IMR-90 (cell line): Measurements from ENCODE around the gene TGOLN2. TPM values are rescaled to one million over a fixed set of nuclear protein-coding genes. Genes with fewer than 3 reads are reported as not detected.

Experiments
- ATAC-seq: fragments of 200-7000 bp; cut with Tn5 transposase; 2 replicates; pipeline ENCODE4 v1.9.1; 2020; ENCODE audit warnings: low read depth, mild to moderate bottlenecking, moderate library complexity
- BruUV-seq: library from RNA; stranded (reverse); fragments of 400-500 nt; replicated peaks from 2 replicates; lab custom pipeline; 2021; lab: Mats Ljungman, UMichigan
- CTCF ChIA-PET: fragments of 300-600 bp; formaldehyde crosslinking; extraction: SDS; loops from one replicate; lab custom pipeline; 2021; ENCODE audit warnings: antibody characterized with exemption; lab: Yijun Ruan, JAX
- POLR2A ChIA-PET: fragments of 300-600 bp; sonication (Branson Sonifier 250); formaldehyde crosslinking; loops from one replicate; lab custom pipeline; 2022; ENCODE audit warnings: antibody characterized with exemption; ENCODE audit not compliant: unreplicated experiment; lab: Charles Lee
- DNase-seq: peaks from one replicate; pipeline ENCODE4 v3.0.0; 2013
- H2AFZ ChIP-seq: replicated peaks from 2 replicates; pipeline ENCODE3; 2013; ENCODE audit warnings: low read length, mild to moderate bottlenecking; ENCODE audit not compliant: poor library complexity
- H2AK5ac ChIP-seq: 2 replicates; pipeline ENCODE4 v1.6.1; 2013; ENCODE audit warnings: low read depth, low read length, inconsistent platforms
- H2AK9ac ChIP-seq: replicated peaks from 2 replicates; pipeline ENCODE3; 2013; ENCODE audit warnings: mild to moderate bottlenecking, low read depth, low read length, moderate library complexity; ENCODE audit not compliant: poor library complexity
- H2BK120ac ChIP-seq: 2 replicates; pipeline ENCODE4 v1.6.1; 2013; ENCODE audit warnings: low read depth, low read length, inconsistent platforms
- H2BK15ac ChIP-seq: 3 replicates; pipeline ENCODE4 v1.6.1; 2013; ENCODE audit warnings: low read depth, low read length, inconsistent platforms
- H2BK20ac ChIP-seq: 2 replicates; pipeline ENCODE4 v1.6.1; 2013; ENCODE audit warnings: low read depth, mild to moderate bottlenecking, inconsistent platforms, low read length, moderate library complexity
- H2BK5ac ChIP-seq: 2 replicates; pipeline ENCODE4 v1.6.1; 2013; ENCODE audit warnings: mild to moderate bottlenecking, low read depth, low read length, inconsistent platforms; ENCODE audit not compliant: poor library complexity, severe bottlenecking
- H3K14ac ChIP-seq: replicated peaks from 2 replicates; pipeline ENCODE4 v1.6.1; 2013; ENCODE audit warnings: low read depth, low read length, inconsistent platforms
- H3K18ac ChIP-seq: 2 replicates; pipeline ENCODE4 v1.6.1; 2013; ENCODE audit warnings: low read depth, low read length, control low read depth
- H3K23ac ChIP-seq: 2 replicates; pipeline ENCODE4 v1.6.1; 2013; ENCODE audit warnings: low read depth, low read length, inconsistent platforms
- H3K27ac ChIP-seq: 2 replicates; pipeline ENCODE4 v1.5.1; 2013; ENCODE audit warnings: mild to moderate bottlenecking, control low read depth, low read length; ENCODE audit not compliant: insufficient read depth
- H3K27me3 ChIP-seq: 2 replicates; pipeline ENCODE4 v1.6.1; 2013; ENCODE audit warnings: low read length; ENCODE audit not compliant: control insufficient read depth, insufficient read depth
- H3K36me3 ChIP-seq: 2 replicates; pipeline ENCODE4 v1.6.1; 2013; ENCODE audit warnings: low read length, mixed read lengths; ENCODE audit not compliant: control insufficient read depth, insufficient read depth
- H3K4ac ChIP-seq: 2 replicates; pipeline ENCODE4 v1.6.1; 2013; ENCODE audit warnings: low read depth, low read length, inconsistent platforms
- H3K4me1 ChIP-seq: 2 replicates; pipeline ENCODE4 v1.6.1; 2013; ENCODE audit warnings: low read length, mixed read lengths; ENCODE audit not compliant: control insufficient read depth, insufficient read depth
- H3K4me2 ChIP-seq: 2 replicates; pipeline ENCODE4 v1.6.1; 2013; ENCODE audit warnings: low read depth, mild to moderate bottlenecking, control low read depth, low read length, moderate library complexity
- H3K4me3 ChIP-seq: 2 replicates; pipeline ENCODE4 v1.5.1; 2013; ENCODE audit warnings: low read depth, mild to moderate bottlenecking, control low read depth, low read length, moderate library complexity; ENCODE audit not compliant: insufficient read depth
- H3K56ac ChIP-seq: 2 replicates; pipeline ENCODE4 v1.6.1; 2013; ENCODE audit warnings: low read length, inconsistent platforms; ENCODE audit not compliant: insufficient read depth; ENCODE audit errors: extremely low read depth
- H3K79me1 ChIP-seq, 2 experiments: 2 replicates each; pipeline ENCODE4 v1.6.1; 2013; ENCODE audit warnings: low read length in 2 of 2, inconsistent platforms in 1 of 2, low read depth in 1 of 2
- H3K9ac ChIP-seq: 2 replicates; pipeline ENCODE4 v1.6.1; 2013; ENCODE audit warnings: low read depth, low read length, control low read depth
- H3K9me1 ChIP-seq: 2 replicates; pipeline ENCODE4 v1.6.1; 2013; ENCODE audit warnings: low read length, inconsistent platforms; ENCODE audit not compliant: insufficient read depth
- H3K9me3 ChIP-seq: 2 replicates; pipeline ENCODE4 v1.6.1; 2013; ENCODE audit warnings: low read length; ENCODE audit not compliant: control insufficient read depth, insufficient read depth
- H4K20me1 ChIP-seq: 2 replicates; pipeline ENCODE4 v1.6.1; 2013; ENCODE audit warnings: low read length, inconsistent platforms; ENCODE audit not compliant: insufficient read depth
- H4K5ac ChIP-seq: 2 replicates; pipeline ENCODE4 v1.6.1; 2013; ENCODE audit warnings: mild to moderate bottlenecking, low read depth, low read length, control low read depth
- H4K8ac ChIP-seq, 2 experiments: 2 replicates each; pipeline ENCODE4 v1.6.1; 2013; ENCODE audit warnings: low read depth in 2 of 2, low read length in 2 of 2, control low read depth in 1 of 2, inconsistent platforms in 1 of 2
- H4K91ac ChIP-seq: 2 replicates; pipeline ENCODE4 v1.6.1; 2013; ENCODE audit warnings: low read depth, low read length, inconsistent platforms; ENCODE audit not compliant: insufficient read depth
- BHLHE40 ChIP-seq: fragments of 150-350 bp; IDR thresholded peaks from 2 replicates; pipeline ENCODE4 v1.6.1; 2016; ENCODE audit warnings: mild to moderate bottlenecking, low read depth, low read length
- CEBPB ChIP-seq: IDR thresholded peaks from 2 replicates; pipeline ENCODE4 v1.6.1; 2012; ENCODE audit warnings: low read depth, low read length, improper control_type of control experiment
- CHD1 ChIP-seq: IDR thresholded peaks from 2 replicates; pipeline ENCODE4 v1.6.1; 2012; ENCODE audit warnings: low read depth, low read length, improper control_type of control experiment
- ELK1 ChIP-seq: fragments of 150-350 bp; IDR thresholded peaks from 2 replicates; pipeline ENCODE4 v1.6.1; 2016; ENCODE audit warnings: low read depth, mild to moderate bottlenecking, low read length, moderate library complexity, borderline replicate concordance
- FOS ChIP-seq: fragments of 150-350 bp; IDR thresholded peaks from 2 replicates; pipeline ENCODE4 v1.6.1; 2016; ENCODE audit warnings: low read depth, low read length
- MAFK ChIP-seq: IDR thresholded peaks from 2 replicates; pipeline ENCODE4 v1.6.1; 2012; ENCODE audit warnings: low read depth, low read length, improper control_type of control experiment
- MAZ ChIP-seq: IDR thresholded peaks from 2 replicates; pipeline ENCODE4 v1.6.1; 2012; ENCODE audit warnings: low read depth, mild to moderate bottlenecking, low read length, improper control_type of control experiment, moderate library complexity, borderline replicate concordance
- MXI1 ChIP-seq: IDR thresholded peaks from 2 replicates; pipeline ENCODE4 v1.6.1; 2012; ENCODE audit warnings: low read depth, mild to moderate bottlenecking, low read length, moderate library complexity, borderline replicate concordance
- NFE2L2 ChIP-seq: fragments of 150-350 bp; IDR thresholded peaks from 2 replicates; pipeline ENCODE4 v1.6.1; 2016; ENCODE audit warnings: low read depth, mild to moderate bottlenecking, low read length
- RAD21 ChIP-seq: IDR thresholded peaks from 2 replicates; pipeline ENCODE4 v1.6.1; 2012; ENCODE audit warnings: low read length, improper control_type of control experiment
- RCOR1 ChIP-seq: IDR thresholded peaks from 2 replicates; pipeline ENCODE4 v1.6.1; 2012; ENCODE audit warnings: mild to moderate bottlenecking, low read length, improper control_type of control experiment; ENCODE audit not compliant: insufficient replicate concordance
- RFX5 ChIP-seq: IDR thresholded peaks from 2 replicates; pipeline ENCODE4 v1.8.0; 2012; ENCODE audit warnings: low read depth, mild to moderate bottlenecking, low read length, moderate library complexity
- SMC3 ChIP-seq: fragments of 150-350 bp; IDR thresholded peaks from 2 replicates; pipeline ENCODE4 v1.6.1; 2016; ENCODE audit warnings: low read depth, mild to moderate bottlenecking, antibody characterized with exemption, low read length, moderate library complexity
- USF2 ChIP-seq: fragments of 150-350 bp; IDR thresholded peaks from 2 replicates; pipeline ENCODE4 v1.6.1; 2017; ENCODE audit warnings: mild to moderate bottlenecking, antibody characterized with exemption, low read length, low read depth
- WGBS, 2 experiments: methylation state at CpG; one replicate each; pipeline versions ENCODE4 v1.1.5 to v1.1.7; 2013; ENCODE audit warnings: missing lambda C conversion rate in 2 of 2; ENCODE audit not compliant: insufficient read length in 1 of 2; ENCODE audit errors: extremely low coverage in 2 of 2; 5-methylcytosine and 5-hydroxymethylcytosine counted together
- dilution Hi-C: fragments of 300-500 bp; cut with HindIII; formaldehyde crosslinking; loops from one replicate; pipeline ENCODE4 v1.14.3; 2018; ENCODE audit warnings: low sequenced_read_pairs; ENCODE audit not compliant: unreplicated experiment
- in situ Hi-C: fragments of 300-500 bp; cut with MboI; formaldehyde crosslinking; loops from 3 replicates; pipeline ENCODE4 v1.14.3; 2019; ENCODE audit warnings: low sequenced_read_pairs, inconsistent platforms, mixed read lengths
- intact Hi-C: fragments of 100-400 bp; cut with micrococcal nuclease; formaldehyde crosslinking; loops from 2 replicates; pipeline ENCODE4 v1.10.0; 2022
- polyA plus RNA-seq, 3 experiments: library from polyadenylated mRNA; depleted of rRNA; stranded (reverse); fragments of >200 nt; gene quantifications; 2 replicates each; pipeline ENCODE4 v1.2.3, GENCODE V29; 2012; ENCODE audit warnings: low replicate concordance in 1 of 3
- total RNA-seq: library from RNA; depleted of rRNA; stranded (reverse); fragments of >200 nt; gene quantifications from 2 replicates; pipeline ENCODE4 v1.2.3, GENCODE V29; 2012
- TF ChIP-seq, protein P1 (sequence below): conservative IDR thresholded peaks from 2 replicates; pipeline ENCODE4 v1.5.1; 2012; ENCODE audit warnings: mild to moderate bottlenecking, low read depth, low read length, improper control_type of control experiment

The TGOLN2 gene
- total and polyA plus RNA-seq, 2 of the 4 experiments (the other 2 are of a cell fraction): 57.7 to 92.3 TPM

- Histone ChIP-seq H2AFZ (no peak overlapping the region), H3K9ac (no peak overlapping the region), H3K27me3 (no peaks in the 10 kb centered on the region), H3K79me1 (peaks cover 0 to 24% of the 10 kb centered on the region in 2 experiments), H3K9me1 (no peaks in the 10 kb centered on the region; the same call in 1 of the 2 replicates), H3K4ac (no peak overlapping the region), H4K20me1 (peaks cover 12% of the 10 kb centered on the region), H3K18ac (no peak overlapping the region), H4K5ac (no peak overlapping the region), H2BK5ac (no peak overlapping the region), H2BK120ac (no peak overlapping the region), H4K91ac (no peak overlapping the region), H3K23ac (no peak overlapping the region), H4K8ac (no peak overlapping the region), H2AK9ac (no peak overlapping the region), H2BK15ac (no peak overlapping the region), H3K27ac (no peak overlapping the region), H3K4me2 (no peak overlapping the region), H2AK5ac (no peak overlapping the region), H3K56ac (no peak overlapping the region), H3K4me1 (peaks cover 2% of the 10 kb centered on the region; the same call in 1 of the 2 replicates), H2BK20ac (no peak overlapping the region), H3K9me3 (no peaks in the 10 kb centered on the region), H3K4me3 (no peak overlapping the region), H3K36me3 (peaks cover 11% of the 10 kb centered on the region), H3K14ac (no peak overlapping the region)
- no TSS peak for BruUV-seq
- intact Hi-C loops (no loop called here), in situ Hi-C loops (no loop called here), dilution Hi-C loops (no loop called here)
- WGBS, 2 experiments: no CpG with 5 or more reads among the region's 13 CpGs
- POLR2A ChIA-PET: no interaction called here
- ATAC-seq: no peak
- CTCF ChIA-PET: no interaction called here
- DNase-seq: no peak
- TF ChIP-seq RFX5 (no peak), ELK1 (no peak), CHD1 (no peak), RAD21 (no peak), NFE2L2 (no peak), SMC3 (no peak), BHLHE40 (no peak), CEBPB (no peak), RCOR1 (no peak), USF2 (no peak), MAZ (no peak), FOS (no peak), MAFK (no peak), MXI1 (no peak)
- TF ChIP-seq, protein P1, sequence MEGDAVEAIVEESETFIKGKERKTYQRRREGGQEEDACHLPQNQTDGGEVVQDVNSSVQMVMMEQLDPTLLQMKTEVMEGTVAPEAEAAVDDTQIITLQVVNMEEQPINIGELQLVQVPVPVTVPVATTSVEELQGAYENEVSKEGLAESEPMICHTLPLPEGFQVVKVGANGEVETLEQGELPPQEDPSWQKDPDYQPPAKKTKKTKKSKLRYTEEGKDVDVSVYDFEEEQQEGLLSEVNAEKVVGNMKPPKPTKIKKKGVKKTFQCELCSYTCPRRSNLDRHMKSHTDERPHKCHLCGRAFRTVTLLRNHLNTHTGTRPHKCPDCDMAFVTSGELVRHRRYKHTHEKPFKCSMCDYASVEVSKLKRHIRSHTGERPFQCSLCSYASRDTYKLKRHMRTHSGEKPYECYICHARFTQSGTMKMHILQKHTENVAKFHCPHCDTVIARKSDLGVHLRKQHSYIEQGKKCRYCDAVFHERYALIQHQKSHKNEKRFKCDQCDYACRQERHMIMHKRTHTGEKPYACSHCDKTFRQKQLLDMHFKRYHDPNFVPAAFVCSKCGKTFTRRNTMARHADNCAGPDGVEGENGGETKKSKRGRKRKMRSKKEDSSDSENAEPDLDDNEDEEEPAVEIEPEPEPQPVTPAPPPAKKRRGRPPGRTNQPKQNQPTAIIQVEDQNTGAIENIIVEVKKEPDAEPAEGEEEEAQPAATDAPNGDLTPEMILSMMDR: no peak
Observed at GRCh38 chr2:85330839-85331636, 3.2 kb upstream of the TGOLN2 start.
